ENCODE data around the gene INPP4B. TPM values are rescaled to one million over a fixed set of nuclear protein-coding genes. Genes with fewer than 3 reads are reported as not detected.
A peak's percentile ranks its signal among the peaks of the same experiment; 100 is the strongest.

Gene INPP4B
- total RNA-seq, 1 donor, result 54.2 TPM

- DNase-seq (ENCODE audit: low read depth), result peak; percentile 25
- no peak overlapping the region for H3K4me3 ChIP-seq (ENCODE audit: low read depth, low read length)
- no peak for TF ChIP-seq CTCF (IDR thresholded peaks at IDR 0.05; ENCODE audit: insufficient read depth, low read length)
Measured at GRCh38 chr4:142366769-142367181, 479.3 kb downstream of the INPP4B start.

GRCh38 chr4:142365391-142365790 lies 480.7 kb downstream of the INPP4B start:
- no peak for DNase-seq (ENCODE audit: low read depth)
- H3K4me3 ChIP-seq (ENCODE audit: low read depth, low read length), result no peak overlapping the region
- no peak for TF ChIP-seq CTCF (IDR thresholded peaks at IDR 0.05; ENCODE audit: insufficient read depth, low read length)

- no peak for TF ChIP-seq CTCF (IDR thresholded peaks at IDR 0.05; ENCODE audit: insufficient read depth, low read length)
- DNase-seq (ENCODE audit: low read depth), result no peak
- H3K4me3 ChIP-seq (ENCODE audit: low read depth, low read length), result no peak overlapping the region
Measured at GRCh38 chr4:142363686-142364085, 482.4 kb downstream of the INPP4B start.

- no peak for TF ChIP-seq CTCF (IDR thresholded peaks at IDR 0.05; ENCODE audit: insufficient read depth, low read length)
- DNase-seq (ENCODE audit: low read depth), result no peak
- no peak overlapping the region for H3K4me3 ChIP-seq (ENCODE audit: low read depth, low read length)
Measured at GRCh38 chr4:142361981-142362380, 484.1 kb downstream of the INPP4B start.

- H3K4me3 ChIP-seq (ENCODE audit: low read depth, low read length), result no peak overlapping the region
- no peak for TF ChIP-seq CTCF (IDR thresholded peaks at IDR 0.05; ENCODE audit: insufficient read depth, low read length)
- DNase-seq (ENCODE audit: low read depth), result no peak
Measured at GRCh38 chr4:142360657-142361056, 485.4 kb downstream of the INPP4B start.

GRCh38 chr4:142358656-142359055 lies 487.4 kb downstream of the INPP4B start:
- DNase-seq (ENCODE audit: low read depth), result no peak
- no peak for TF ChIP-seq CTCF (IDR thresholded peaks at IDR 0.05; ENCODE audit: insufficient read depth, low read length)
- no peak overlapping the region for H3K4me3 ChIP-seq (ENCODE audit: low read depth, low read length)

GRCh38 chr4:142356801-142357200 lies 489.3 kb downstream of the INPP4B start:
- no peak overlapping the region for H3K4me3 ChIP-seq (ENCODE audit: low read depth, low read length)
- no peak for DNase-seq (ENCODE audit: low read depth)
- TF ChIP-seq CTCF (IDR thresholded peaks at IDR 0.05; ENCODE audit: insufficient read depth, low read length), result no peak
